GM19463 (cell line): ENCODE measurements around the gene CHMP3.
"Not testable (repeated sequence)": the region's sequence is repeated elsewhere in the genome, so short reads cannot be mapped to it uniquely, and the experiment has no call there.

ENCODE experiments used
- ATAC-seq: cut with Tn5 transposase; IDR thresholded peaks from one replicate; pipeline ENCODE4 v1.9.1; 2021; ENCODE audit warnings: mild to moderate bottlenecking, moderate library complexity; ENCODE audit not compliant: unreplicated experiment

The CHMP3 gene

GRCh38 chr2:86549963-86550725 lies 13.1 kb downstream of the CHMP3 start:
- ATAC-seq = not testable (repeated sequence)

- ATAC-seq = not testable (repeated sequence)
Measured at GRCh38 chr2:86549440-86549839, 13.8 kb downstream of the CHMP3 start.

GRCh38 chr2:86548913-86549396 lies 14.3 kb downstream of the CHMP3 start:
- ATAC-seq = not testable (repeated sequence)

- not testable (repeated sequence) for ATAC-seq
Measured at GRCh38 chr2:86548165-86548912, 14.9 kb downstream of the CHMP3 start.

- not testable (repeated sequence) for ATAC-seq
Measured at GRCh38 chr2:86545296-86545924, 17.8 kb downstream of the CHMP3 start.

GRCh38 chr2:86544278-86545099 lies 18.8 kb downstream of the CHMP3 start:
- not testable (repeated sequence) for ATAC-seq

GRCh38 chr2:86543793-86544192 lies 19.4 kb downstream of the CHMP3 start:
- ATAC-seq = no peak

GRCh38 chr2:86543335-86543734 lies 19.9 kb downstream of the CHMP3 start:
- ATAC-seq = no peak

GRCh38 chr2:86542814-86543213 lies 20.4 kb downstream of the CHMP3 start:
- ATAC-seq = no peak

GRCh38 chr2:86541334-86541733 lies 21.9 kb downstream of the CHMP3 start:
- ATAC-seq = no peak

- ATAC-seq = no peak
Measured at GRCh38 chr2:86533589-86533988, 29.7 kb downstream of the CHMP3 start.

GRCh38 chr2:86525421-86526340 lies 37.6 kb downstream of the CHMP3 start:
- ATAC-seq = no peak

GRCh38 chr2:86523491-86523890 lies 39.8 kb downstream of the CHMP3 start:
- ATAC-seq = no peak

- ATAC-seq = no peak
Measured at GRCh38 chr2:86522711-86523110, 40.5 kb downstream of the CHMP3 start.

GRCh38 chr2:86521922-86522321 lies 41.3 kb downstream of the CHMP3 start:
- no peak for ATAC-seq

- ATAC-seq = no peak
Measured at GRCh38 chr2:86520153-86520552, 43.1 kb downstream of the CHMP3 start.

- no peak for ATAC-seq
Measured at GRCh38 chr2:86519349-86519748, 43.9 kb downstream of the CHMP3 start.

GRCh38 chr2:86518481-86518880 lies 44.8 kb downstream of the CHMP3 start:
- ATAC-seq = no peak

- no peak for ATAC-seq
Measured at GRCh38 chr2:86513948-86514660, 49.1 kb downstream of the CHMP3 start.
